ENCODE results near the gene HNRNPH1. TPM values are rescaled to one million over a fixed set of nuclear protein-coding genes. Genes with fewer than 3 reads are reported as not detected.
"Not testable (repeated sequence)": the region's sequence is repeated elsewhere in the genome, so short reads cannot be mapped to it uniquely, and the experiment has no call there.

The HNRNPH1 gene
- total and polyA plus RNA-seq, 10 donors: 214 to 931 (median 693) TPM

GRCh38 chr5:179657302-179658178 is 34.1 kb upstream of the HNRNPH1 start:
- H3K9me3 ChIP-seq; H3K27ac ChIP-seq; H3K27me3 ChIP-seq (replicated peaks in 1 of 7); H3K36me3 ChIP-seq; intact Hi-C loops (cut with DNase I; ENCODE audit: low total_unique reads): not testable (repeated sequence)
- peak overlapping the region in 2 of 8 donors; percentile 22 to 49 for H3K4me3 ChIP-seq
- TF ChIP-seq CTCF (IDR thresholded peaks at IDR 0.05 in 8 of 11, conservative IDR thresholded peaks at IDR 0.05 in 3 of 11): peak in 2 of 11 experiments; percentile 17 to 28
- peaks cover 0 to 16% (median 7%) of the 10 kb centered on the region in 6 donors for H3K4me1 ChIP-seq
- peak; percentile 81 for DNase-seq
- 19 to 100% (median 88%) methylated on average over 1 to 12 of the region's 50 CpGs for WGBS, 5 donors

- H3K4me3 ChIP-seq; H3K4me1 ChIP-seq; intact Hi-C loops (cut with DNase I; ENCODE audit: low total_unique reads); DNase-seq; H3K27me3 ChIP-seq (replicated peaks in 1 of 7); H3K36me3 ChIP-seq; H3K27ac ChIP-seq; H3K9me3 ChIP-seq: not testable (repeated sequence)
- 58 to 72% (median 63%) methylated on average over 2 of the region's 2 CpGs for WGBS, 5 donors
Measured at GRCh38 chr5:179653135-179653534, 29.7 kb upstream of the HNRNPH1 start.

GRCh38 chr5:179650245-179650644 is 26.8 kb upstream of the HNRNPH1 start:
- H3K4me1 ChIP-seq; DNase-seq; H3K27me3 ChIP-seq (replicated peaks in 1 of 7); H3K36me3 ChIP-seq; H3K27ac ChIP-seq; intact Hi-C loops (cut with DNase I; ENCODE audit: low total_unique reads); H3K4me3 ChIP-seq; H3K9me3 ChIP-seq: not testable (repeated sequence)
- 86 to 100% (median 93%) methylated on average over 10 to 25 of the region's 26 CpGs for WGBS, 5 donors

GRCh38 chr5:179649166-179649703 is 25.8 kb upstream of the HNRNPH1 start:
- WGBS, 5 donors: 74 to 87% (median 78%) methylated on average over 5 to 10 of the region's 10 CpGs
- H3K36me3 ChIP-seq; H3K27me3 ChIP-seq (replicated peaks in 1 of 7); DNase-seq; H3K27ac ChIP-seq; H3K4me1 ChIP-seq; H3K9me3 ChIP-seq; H3K4me3 ChIP-seq; intact Hi-C loops (cut with DNase I; ENCODE audit: low total_unique reads): not testable (repeated sequence)

- Histone ChIP-seq H3K4me1 (no peaks in the 10 kb centered on the region), H3K27me3 (replicated peaks in 1 of 7) (no peaks in the 10 kb centered on the region), H3K27ac (no peak overlapping the region), H3K4me3 (no peak overlapping the region), H3K36me3 (no peaks in the 10 kb centered on the region), H3K9me3 (no peaks in the 10 kb centered on the region)
- intact Hi-C loops (cut with DNase I; ENCODE audit: low total_unique reads): no loop called here
- no peak for TF ChIP-seq POLR2AphosphoS5 (IDR thresholded peaks at IDR 0.05)
- TF ChIP-seq POLR2A (IDR thresholded peaks at IDR 0.05): no peak
- no peak for TF ChIP-seq CTCF (IDR thresholded peaks at IDR 0.05 in 8 of 11, conservative IDR thresholded peaks at IDR 0.05 in 3 of 11)
- DNase-seq: no peak
- WGBS, 5 donors: 84 to 93% (median 88%) methylated on average over 9 of the region's 9 CpGs
Measured at GRCh38 chr5:179648410-179648809, 24.9 kb upstream of the HNRNPH1 start.

GRCh38 chr5:179644766-179645165 is 21.3 kb upstream of the HNRNPH1 start:
- H3K36me3 ChIP-seq; H3K4me1 ChIP-seq; H3K4me3 ChIP-seq; DNase-seq; intact Hi-C loops (cut with DNase I; ENCODE audit: low total_unique reads); H3K9me3 ChIP-seq; H3K27ac ChIP-seq; H3K27me3 ChIP-seq (replicated peaks in 1 of 7): not testable (repeated sequence)
- WGBS, 5 donors: 81 to 93% (median 86%) methylated on average over 4 to 5 of the region's 5 CpGs

- 84 to 91% (median 86%) methylated on average over 13 to 16 of the region's 16 CpGs for WGBS, 5 donors
- H3K27me3 ChIP-seq (replicated peaks in 1 of 7); H3K9me3 ChIP-seq; H3K27ac ChIP-seq; H3K4me3 ChIP-seq; H3K4me1 ChIP-seq; H3K36me3 ChIP-seq; intact Hi-C loops (cut with DNase I; ENCODE audit: low total_unique reads): not testable (repeated sequence)
- DNase-seq: peak; percentile 13
Measured at GRCh38 chr5:179643141-179643920, 19.9 kb upstream of the HNRNPH1 start.

GRCh38 chr5:179642626-179643025 is 19.2 kb upstream of the HNRNPH1 start:
- H3K4me1 ChIP-seq; H3K27me3 ChIP-seq (replicated peaks in 1 of 7); H3K4me3 ChIP-seq; H3K36me3 ChIP-seq; H3K9me3 ChIP-seq; H3K27ac ChIP-seq; intact Hi-C loops (cut with DNase I; ENCODE audit: low total_unique reads): not testable (repeated sequence)
- DNase-seq: peak; percentile 37
- 87 to 91% (median 89%) methylated on average over 10 to 17 of the region's 17 CpGs for WGBS, 5 donors

All from spleen (tissue), 11 donors.